ENCODE measurements around the gene ZFYVE26. TPM values are rescaled to one million over a fixed set of nuclear protein-coding genes. Genes with fewer than 3 reads are reported as not detected.

The ZFYVE26 gene
- total RNA-seq, 2 donors from 2014 or later, result 12.2 to 33.7 TPM

- TF ChIP-seq POLR2A (IDR thresholded peaks at IDR 0.05) (no peak), POLR2AphosphoS5 (IDR thresholded peaks at IDR 0.05) (peak; percentile 61), CTCF (IDR thresholded peaks at IDR 0.05) (no peak)
- no peak overlapping the region for H3K4me3 ChIP-seq
- intact Hi-C loops (cut with DNase I), result no loop called here
- peak overlapping the region; percentile 73 to 78 for H3K27ac ChIP-seq
- no peaks in the 10 kb centered on the region for H3K9me3 ChIP-seq
- peaks cover 25% of the 10 kb centered on the region for H3K4me1 ChIP-seq (replicated peaks)
- H3K36me3 ChIP-seq, result no peaks in the 10 kb centered on the region
- 27% methylated on average over 2 of the region's 2 CpGs for WGBS
- no peak for DNase-seq (ENCODE audit: low spot score)
- no peaks in the 10 kb centered on the region for H3K27me3 ChIP-seq (replicated peaks; ENCODE audit: insufficient read depth)
Observed at GRCh38 chr14:67856827-67857226, 40.4 kb upstream of the ZFYVE26 start.

- Histone ChIP-seq H3K4me1 (replicated peaks) (peaks cover 25% of the 10 kb centered on the region), H3K9me3 (no peaks in the 10 kb centered on the region), H3K27ac (peak overlapping the region; percentile 73 to 78), H3K27me3 (replicated peaks; ENCODE audit: insufficient read depth) (no peaks in the 10 kb centered on the region), H3K4me3 (no peak overlapping the region), H3K36me3 (no peaks in the 10 kb centered on the region)
- intact Hi-C loops (cut with DNase I), result no loop called here
- peak; percentile 47 for DNase-seq (ENCODE audit: low spot score)
- WGBS, result 39% methylated on average over 3 of the region's 3 CpGs
- TF ChIP-seq POLR2AphosphoS5 (IDR thresholded peaks at IDR 0.05), result peak; percentile 60
- no peak for TF ChIP-seq POLR2A (IDR thresholded peaks at IDR 0.05)
- no peak for TF ChIP-seq CTCF (IDR thresholded peaks at IDR 0.05)
Observed at GRCh38 chr14:67853715-67854114, 37.3 kb upstream of the ZFYVE26 start.

GRCh38 chr14:67852926-67853604, 36.7 kb upstream of the ZFYVE26 start:
- peaks cover 25% of the 10 kb centered on the region for H3K4me1 ChIP-seq (replicated peaks)
- H3K4me3 ChIP-seq, result no peak overlapping the region
- H3K9me3 ChIP-seq, result no peaks in the 10 kb centered on the region
- DNase-seq (ENCODE audit: low spot score), result no peak
- peak overlapping the region; percentile 73 to 78 for H3K27ac ChIP-seq
- H3K36me3 ChIP-seq, result no peaks in the 10 kb centered on the region
- intact Hi-C loops (cut with DNase I), result no loop called here
- H3K27me3 ChIP-seq (replicated peaks; ENCODE audit: insufficient read depth), result no peaks in the 10 kb centered on the region
- TF ChIP-seq CTCF (IDR thresholded peaks at IDR 0.05) (no peak), POLR2A (IDR thresholded peaks at IDR 0.05) (no peak), POLR2AphosphoS5 (IDR thresholded peaks at IDR 0.05) (no peak)

- Histone ChIP-seq H3K4me3 (no peak overlapping the region), H3K9me3 (no peaks in the 10 kb centered on the region), H3K36me3 (no peaks in the 10 kb centered on the region), H3K27me3 (replicated peaks; ENCODE audit: insufficient read depth) (no peaks in the 10 kb centered on the region), H3K4me1 (replicated peaks) (peaks cover 25% of the 10 kb centered on the region), H3K27ac (peak overlapping the region; percentile 73 to 78)
- intact Hi-C loops (cut with DNase I), result no loop called here
- no peak for TF ChIP-seq CTCF (IDR thresholded peaks at IDR 0.05)
- TF ChIP-seq POLR2A (IDR thresholded peaks at IDR 0.05), result no peak
- TF ChIP-seq POLR2AphosphoS5 (IDR thresholded peaks at IDR 0.05), result no peak
- DNase-seq (ENCODE audit: low spot score), result no peak
- WGBS, result 95% methylated on average over 9 of the region's 9 CpGs
Observed at GRCh38 chr14:67851785-67852410, 35.5 kb upstream of the ZFYVE26 start.
